ENCODE measurements around the gene MAPRE2. TPM values are rescaled to one million over a fixed set of nuclear protein-coding genes. Genes with fewer than 3 reads are reported as not detected.

The MAPRE2 gene
- total RNA-seq, 1 donor from 2014 or later, result 14.8 TPM

- no peak for DNase-seq (ENCODE audit: low read depth)
- TF ChIP-seq CTCF (conservative IDR thresholded peaks at IDR 0.05; ENCODE audit: low read depth, low read length), result no peak
- no peak overlapping the region for H3K4me3 ChIP-seq (ENCODE audit: low read depth, low read length)
These were observed 18.2 kb downstream of the MAPRE2 start for GRCh38 chr18:35059280-35059927.

- no peak for DNase-seq (ENCODE audit: low read depth)
- no peak overlapping the region for H3K4me3 ChIP-seq (ENCODE audit: low read depth, low read length)
- no peak for TF ChIP-seq CTCF (conservative IDR thresholded peaks at IDR 0.05; ENCODE audit: low read depth, low read length)
These were observed 19.1 kb downstream of the MAPRE2 start for GRCh38 chr18:35060122-35060815.

GRCh38 chr18:35061336-35061735, 20.1 kb downstream of the MAPRE2 start:
- no peak for DNase-seq (ENCODE audit: low read depth)
- no peak overlapping the region for H3K4me3 ChIP-seq (ENCODE audit: low read depth, low read length)
- TF ChIP-seq CTCF (conservative IDR thresholded peaks at IDR 0.05; ENCODE audit: low read depth, low read length), result no peak

GRCh38 chr18:35061804-35062203, 20.6 kb downstream of the MAPRE2 start:
- TF ChIP-seq CTCF (conservative IDR thresholded peaks at IDR 0.05; ENCODE audit: low read depth, low read length), result no peak
- DNase-seq (ENCODE audit: low read depth), result no peak
- no peak overlapping the region for H3K4me3 ChIP-seq (ENCODE audit: low read depth, low read length)

- no peak overlapping the region for H3K4me3 ChIP-seq (ENCODE audit: low read depth, low read length)
- DNase-seq (ENCODE audit: low read depth), result no peak
- TF ChIP-seq CTCF (conservative IDR thresholded peaks at IDR 0.05; ENCODE audit: low read depth, low read length), result no peak
These were observed 21.2 kb downstream of the MAPRE2 start for GRCh38 chr18:35062408-35062807.

- H3K4me3 ChIP-seq (ENCODE audit: low read depth, low read length), result no peak overlapping the region
- TF ChIP-seq CTCF (conservative IDR thresholded peaks at IDR 0.05; ENCODE audit: low read depth, low read length), result no peak
- DNase-seq (ENCODE audit: low read depth), result no peak
These were observed 22.9 kb downstream of the MAPRE2 start for GRCh38 chr18:35063875-35064690.
